Neural cell (in vitro differentiated cells): ENCODE data around the gene OSR1. TPM values are rescaled to one million over a fixed set of nuclear protein-coding genes. Genes with fewer than 3 reads are reported as not detected.

Experiments used
- H2AFZ ChIP-seq: fragments of 200-600, 300-800 bp; sonication (generic), shearing (Covaris generic); 2 replicates; pipeline ENCODE4 v1.6.0; 2014; ENCODE audit warnings: low read depth, mild to moderate bottlenecking, antibody characterized with exemption, low read length, moderate library complexity
- H3F3A ChIP-seq: fragments of 200-600 bp; shearing (Covaris generic); 2 replicates; pipeline ENCODE4 v1.6.1; 2016; ENCODE audit warnings: mild to moderate bottlenecking, moderate library complexity, mixed read lengths, antibody characterized with exemption, low read length; ENCODE audit not compliant: insufficient read depth, poor library complexity, severe bottlenecking
- H3K27ac ChIP-seq: fragments of 200-600, 300-800 bp; sonication (generic), shearing (Covaris generic); 2 replicates; pipeline ENCODE4 v1.5.1; 2014; ENCODE audit warnings: mild to moderate bottlenecking, low read length, moderate library complexity
- H3K27me3 ChIP-seq: fragments of 300-800, 200-600 bp; sonication (generic), shearing (Covaris generic); 2 replicates; pipeline ENCODE4 v1.6.0; 2014; ENCODE audit warnings: mild to moderate bottlenecking, low read depth, low read length, moderate library complexity; ENCODE audit not compliant: insufficient read depth
- H3K36me3 ChIP-seq: fragments of 300-800, 200-600 bp; sonication (generic), shearing (Covaris generic); 2 replicates; pipeline ENCODE4 v1.5.1; 2014; ENCODE audit warnings: mild to moderate bottlenecking, antibody characterized with exemption, low read length, moderate library complexity; ENCODE audit not compliant: insufficient read depth
- H3K4me2 ChIP-seq: fragments of 300-800, 200-600 bp; sonication (generic), shearing (Covaris generic); 2 replicates; pipeline ENCODE4 v1.6.0; 2014; ENCODE audit warnings: mild to moderate bottlenecking, low read length
- H3K4me3 ChIP-seq: fragments of 300-800, 200-600 bp; sonication (generic), shearing (Covaris generic); 2 replicates; pipeline ENCODE4 v1.5.1; 2014; ENCODE audit warnings: mild to moderate bottlenecking, low read length, moderate library complexity
- H3K79me2 ChIP-seq: fragments of 200-600 bp; shearing (Covaris generic); replicated peaks from 2 replicates; pipeline ENCODE4 v1.6.0; 2014; ENCODE audit warnings: mild to moderate bottlenecking, low read length, moderate library complexity; ENCODE audit not compliant: insufficient read depth
- H3K9ac ChIP-seq: fragments of 300-800, 200-600 bp; sonication (generic), shearing (Covaris generic); 2 replicates; pipeline ENCODE4 v1.6.1; 2016; ENCODE audit warnings: mild to moderate bottlenecking, low read length, mixed read lengths
- H3K9me2 ChIP-seq: fragments of 200-600 bp; shearing (Covaris generic); 2 replicates; pipeline ENCODE4 v1.6.1; 2016; ENCODE audit warnings: mild to moderate bottlenecking, low read length, mixed read lengths; ENCODE audit not compliant: insufficient read depth
- H3K9me3 ChIP-seq: fragments of 200-600, 300-800 bp; sonication (generic), shearing (Covaris generic); 2 replicates; pipeline ENCODE4 v1.6.1; 2016; ENCODE audit warnings: mild to moderate bottlenecking, mixed run types, low read length, moderate library complexity, mixed read lengths
- H4K20me1 ChIP-seq: fragments of 200-600 bp; shearing (Covaris generic); 2 replicates; pipeline ENCODE4 v1.6.1; 2016; ENCODE audit warnings: mild to moderate bottlenecking, mixed run types; ENCODE audit not compliant: insufficient read depth
- CTCF ChIP-seq: fragments of 450-650 bp; IDR thresholded peaks from 2 replicates; pipeline ENCODE4 v1.5.1; 2014; ENCODE audit warnings: antibody characterized with exemption, mild to moderate bottlenecking, moderate library complexity; ENCODE audit not compliant: poor library complexity, severe bottlenecking
- EP300 ChIP-seq: fragments of 450-650 bp; conservative IDR thresholded peaks from 2 replicates; pipeline ENCODE4 v1.6.1; 2014; ENCODE audit warnings: antibody characterized with exemption, mild to moderate bottlenecking, moderate library complexity; ENCODE audit not compliant: poor library complexity, severe bottlenecking
- EZH2 ChIP-seq: fragments of 200-600, 300-800 bp; shearing (Covaris generic), sonication (generic); IDR thresholded peaks from 2 replicates; pipeline ENCODE4 v1.6.1; 2014; ENCODE audit warnings: antibody characterized with exemption, low read length, borderline replicate concordance, mild to moderate bottlenecking; ENCODE audit not compliant: insufficient read depth, poor library complexity, severe bottlenecking
- MXI1 ChIP-seq: fragments of 450-650 bp; conservative IDR thresholded peaks from 2 replicates; pipeline ENCODE4 v1.6.1; 2014; ENCODE audit warnings: antibody characterized with exemption, mild to moderate bottlenecking; ENCODE audit not compliant: poor library complexity, severe bottlenecking
- POLR2AphosphoS5 ChIP-seq: IDR thresholded peaks from 2 replicates; pipeline ENCODE4 v1.6.1; 2012
- RAD21 ChIP-seq: fragments of 450-650 bp; conservative IDR thresholded peaks from 2 replicates; pipeline ENCODE4 v1.6.1; 2014; ENCODE audit warnings: antibody characterized with exemption, mild to moderate bottlenecking, moderate library complexity
- REST ChIP-seq: IDR thresholded peaks from 2 replicates; pipeline ENCODE4 v1.6.1; 2012; ENCODE audit warnings: borderline replicate concordance
- SMC3 ChIP-seq: fragments of 450-650 bp; conservative IDR thresholded peaks from 2 replicates; pipeline ENCODE4 v1.6.1; 2014; ENCODE audit warnings: antibody characterized with exemption, mild to moderate bottlenecking, moderate library complexity; ENCODE audit not compliant: poor library complexity
- TAF1 ChIP-seq: IDR thresholded peaks from 2 replicates; pipeline ENCODE4 v1.6.1; 2012; ENCODE audit warnings: low read depth
- polyA plus RNA-seq: library from polyadenylated mRNA; depleted of rRNA; stranded (reverse); fragments of >200 nt; gene quantifications from 2 replicates; pipeline ENCODE4 v1.2.3, GENCODE V29; 2014

Gene OSR1
- polyA plus RNA-seq, 1 donor from 2014 or later = not detected

GRCh38 chr2:19368760-19369159 lies 10.3 kb upstream of the OSR1 start:
- Histone ChIP-seq H3K4me3 (no peak overlapping the region), H3F3A (no peaks in the 10 kb centered on the region), H3K27ac (no peak overlapping the region), H3K79me2 (no peaks in the 10 kb centered on the region), H3K36me3 (no peaks in the 10 kb centered on the region), H2AFZ (no peak overlapping the region), H3K9ac (no peak overlapping the region), H3K9me2 (no peaks in the 10 kb centered on the region), H3K27me3 (peaks cover 59% of the 10 kb centered on the region), H4K20me1 (no peaks in the 10 kb centered on the region), H3K4me2 (no peak overlapping the region), H3K9me3 (no peaks in the 10 kb centered on the region)
- no peak for TF ChIP-seq TAF1
- no peak for TF ChIP-seq CTCF
- TF ChIP-seq EP300 = no peak
- TF ChIP-seq REST = no peak
- TF ChIP-seq POLR2AphosphoS5 = no peak
- TF ChIP-seq EZH2 = no peak
- no peak for TF ChIP-seq SMC3
- TF ChIP-seq RAD21 = no peak
- TF ChIP-seq MXI1 = no peak

GRCh38 chr2:19367326-19367725 lies 8.9 kb upstream of the OSR1 start:
- H3K4me3 ChIP-seq = no peak overlapping the region
- H3K9ac ChIP-seq = no peak overlapping the region
- H3K27me3 ChIP-seq = peaks cover 73% of the 10 kb centered on the region
- no peaks in the 10 kb centered on the region for H4K20me1 ChIP-seq
- no peak for TF ChIP-seq MXI1
- no peak for TF ChIP-seq REST
- TF ChIP-seq POLR2AphosphoS5 = no peak
- no peak for TF ChIP-seq RAD21
- no peak for TF ChIP-seq EZH2
- no peak for TF ChIP-seq EP300
- TF ChIP-seq TAF1 = no peak
- TF ChIP-seq SMC3 = no peak
- no peak for TF ChIP-seq CTCF
- H3K9me3 ChIP-seq = no peaks in the 10 kb centered on the region
- no peaks in the 10 kb centered on the region for H3K79me2 ChIP-seq
- H3K36me3 ChIP-seq = no peaks in the 10 kb centered on the region
- H3F3A ChIP-seq = no peaks in the 10 kb centered on the region
- no peak overlapping the region for H3K27ac ChIP-seq
- no peak overlapping the region for H2AFZ ChIP-seq
- no peak overlapping the region for H3K4me2 ChIP-seq
- H3K9me2 ChIP-seq = no peaks in the 10 kb centered on the region
